NT2/D1 (cell line): ENCODE results near the gene ZDHHC11.
"Not testable (repeated sequence)": the region's sequence is repeated elsewhere in the genome, so short reads cannot be mapped to it uniquely, and the experiment has no call there.

ENCODE experiments used
- SUZ12 ChIP-seq: IDR thresholded peaks from 2 replicates; pipeline ENCODE4 v1.6.1; 2011; ENCODE audit not compliant: insufficient read length, insufficient read depth; ENCODE audit errors: extremely low read depth
- YY1 ChIP-seq: IDR thresholded peaks from 2 replicates; pipeline ENCODE4 v1.6.1; 2011; ENCODE audit not compliant: insufficient read length, insufficient read depth
- ZNF274 ChIP-seq: IDR thresholded peaks from 2 replicates; pipeline ENCODE4 v1.6.1; 2011; ENCODE audit warnings: mild to moderate bottlenecking, low read depth, low read length

DNA sequence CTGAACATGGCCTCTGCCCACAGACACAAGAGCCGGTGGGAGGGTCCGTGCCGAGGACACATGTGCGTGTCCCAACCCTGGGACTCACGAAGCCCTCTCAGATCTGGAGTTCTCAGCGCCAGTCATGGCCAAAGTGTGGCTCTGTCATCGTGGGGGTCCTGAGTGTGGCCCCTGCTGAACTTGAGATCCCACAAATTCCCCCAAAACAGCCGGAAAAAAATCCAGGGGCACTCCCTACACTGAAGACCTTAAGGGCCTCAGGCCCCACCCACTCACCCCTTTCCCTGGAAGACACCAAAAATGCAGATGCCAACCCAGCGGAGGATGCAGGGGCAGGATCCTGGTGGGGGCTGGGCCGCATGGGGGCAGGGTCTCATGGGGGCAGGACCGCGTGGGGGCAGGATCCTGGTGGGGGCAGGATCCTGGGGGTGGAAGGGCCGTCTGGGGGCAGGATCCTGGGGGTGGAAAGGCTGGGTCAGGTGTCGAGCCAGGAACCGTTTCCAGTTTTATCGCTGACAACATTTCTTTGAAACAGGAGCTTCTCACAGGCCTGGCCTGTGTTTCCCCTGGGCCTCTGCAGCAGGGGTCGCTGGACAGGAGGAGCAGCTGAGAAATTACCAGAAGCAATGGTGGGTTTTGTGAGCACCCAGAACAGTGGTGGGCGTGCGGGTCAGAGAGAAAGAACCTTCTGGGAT is 79.6 kb downstream of the ZDHHC11 start:
- TF ChIP-seq ZNF274, YY1, SUZ12: not testable (repeated sequence)
